CD1c-positive myeloid dendritic cell (primary cell): Measurements from ENCODE around the gene PLA2R1.
A peak's percentile ranks its signal among the peaks of the same experiment; 100 is the strongest.
"Not testable (repeated sequence)": the region's sequence is repeated elsewhere in the genome, so short reads cannot be mapped to it uniquely, and the experiment has no call there.

Source experiments
- DNase-seq: peaks from one replicate; pipeline ENCODE4 v3.0.0-alpha.2; 2016; ENCODE audit errors: extremely low spot score

PLA2R1 gene

DNA sequence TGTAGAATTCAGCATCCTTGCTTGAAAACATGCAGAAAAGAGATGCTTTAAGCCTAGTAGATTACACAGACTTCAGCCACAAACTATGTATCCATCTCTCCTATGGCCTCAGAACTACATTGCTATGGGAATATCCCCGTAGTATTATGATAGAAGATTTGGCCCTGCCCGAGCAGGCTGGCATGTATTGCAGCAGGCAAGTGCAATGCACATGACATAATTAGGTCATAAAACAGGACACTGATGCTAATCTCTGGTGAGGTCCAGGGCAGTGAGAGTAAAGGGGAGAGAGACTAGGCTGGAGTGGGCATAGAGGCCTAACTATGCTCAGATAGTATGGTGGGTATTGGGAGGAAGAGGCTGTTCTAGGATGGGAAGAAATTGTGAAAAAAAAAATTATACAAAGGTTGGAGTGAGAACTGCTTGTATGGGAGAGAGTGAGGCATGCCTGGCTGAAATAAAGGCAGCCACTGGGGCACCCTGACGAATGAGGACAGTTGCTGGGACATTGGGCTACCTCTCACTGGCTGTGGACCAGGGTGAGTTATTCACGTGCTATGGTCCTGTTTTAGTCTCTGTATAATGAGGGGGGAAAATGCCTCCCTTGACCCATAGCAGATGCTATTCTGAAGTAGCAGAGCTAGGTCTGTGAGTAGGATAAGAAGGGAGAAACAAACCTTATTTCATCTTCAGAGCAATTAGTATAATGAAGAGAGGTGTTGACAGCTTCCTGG is 1.6 kb upstream of the PLA2R1 start:
- no peak for DNase-seq

GRCh38 chr2:160063271-160063670 is 856 bp upstream of the PLA2R1 start:
- peak; percentile 2 for DNase-seq

DNA sequence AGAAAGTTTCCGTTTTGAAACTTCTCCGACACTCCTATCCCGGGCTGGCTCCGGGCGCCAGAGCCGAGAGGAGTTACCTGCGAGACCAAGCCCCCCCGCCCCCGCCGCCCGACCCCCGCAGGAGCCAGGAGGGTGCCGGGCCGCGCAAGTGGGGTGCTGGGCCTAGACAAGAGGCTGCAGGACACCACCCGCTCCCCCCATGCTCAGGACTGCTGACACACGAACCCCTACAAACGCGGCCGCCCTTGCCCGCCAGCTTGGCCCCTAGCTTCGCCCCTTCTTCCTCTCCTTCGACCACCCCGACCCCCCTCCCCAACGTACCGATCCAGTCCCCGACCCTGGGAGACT is 497 bp downstream of the PLA2R1 start:
- no peak for DNase-seq

GRCh38 chr2:160061533-160061932 is 882 bp downstream of the PLA2R1 start:
- DNase-seq, result no peak

GRCh38 chr2:160060297-160060696 is 2.1 kb downstream of the PLA2R1 start:
- no peak for DNase-seq

- no peak for DNase-seq
Observed at GRCh38 chr2:160057356-160057755, 5.1 kb downstream of the PLA2R1 start.

DNA sequence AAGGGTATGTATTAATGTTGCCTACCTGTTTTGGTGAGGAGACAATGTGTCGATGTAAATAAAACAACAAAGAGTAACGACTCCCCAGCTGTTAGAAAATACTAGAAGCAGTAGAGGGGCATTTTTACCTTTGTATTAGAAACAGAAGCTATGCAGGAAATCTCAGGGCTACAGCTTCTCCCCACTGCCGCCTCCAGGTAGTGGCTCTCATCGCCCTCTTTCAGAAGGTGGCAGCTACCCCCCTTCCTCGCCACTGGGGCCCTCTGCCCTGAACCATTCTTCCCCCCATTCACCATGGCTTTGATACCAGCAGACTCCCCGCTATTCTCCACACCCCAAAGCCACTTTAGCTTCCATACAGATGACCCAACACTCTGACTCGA is 6.7 kb downstream of the PLA2R1 start:
- no peak for DNase-seq

GRCh38 chr2:160054984-160055725 is 7.3 kb downstream of the PLA2R1 start:
- DNase-seq, result no peak

- DNase-seq, result no peak
Observed at GRCh38 chr2:160053946-160054345, 8.5 kb downstream of the PLA2R1 start.

- DNase-seq, result no peak
Observed at GRCh38 chr2:160052531-160052930, 9.9 kb downstream of the PLA2R1 start.

GRCh38 chr2:160051371-160051800 is 11.0 kb downstream of the PLA2R1 start:
- DNase-seq, result no peak

DNA sequence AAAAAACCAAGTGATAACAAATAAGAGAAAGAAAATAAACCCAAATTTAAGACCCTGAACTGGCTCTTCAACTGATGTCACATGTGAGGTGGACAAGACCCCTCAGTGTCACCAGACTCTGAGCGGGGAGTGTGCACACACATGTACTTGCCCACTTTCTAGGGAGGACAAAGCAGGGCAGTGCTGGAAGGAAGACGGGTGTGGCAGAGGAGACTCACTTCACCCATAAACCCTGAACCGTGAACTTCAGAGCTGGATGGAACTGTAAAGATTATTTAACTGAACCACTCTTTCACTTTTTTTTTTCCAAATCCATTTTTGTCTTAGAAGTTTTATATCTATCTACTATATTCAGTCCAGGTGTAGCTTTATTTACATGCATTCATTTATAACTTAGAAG is 12.3 kb downstream of the PLA2R1 start:
- no peak for DNase-seq

GRCh38 chr2:160045703-160046210 is 16.7 kb downstream of the PLA2R1 start:
- DNase-seq, result no peak

DNA sequence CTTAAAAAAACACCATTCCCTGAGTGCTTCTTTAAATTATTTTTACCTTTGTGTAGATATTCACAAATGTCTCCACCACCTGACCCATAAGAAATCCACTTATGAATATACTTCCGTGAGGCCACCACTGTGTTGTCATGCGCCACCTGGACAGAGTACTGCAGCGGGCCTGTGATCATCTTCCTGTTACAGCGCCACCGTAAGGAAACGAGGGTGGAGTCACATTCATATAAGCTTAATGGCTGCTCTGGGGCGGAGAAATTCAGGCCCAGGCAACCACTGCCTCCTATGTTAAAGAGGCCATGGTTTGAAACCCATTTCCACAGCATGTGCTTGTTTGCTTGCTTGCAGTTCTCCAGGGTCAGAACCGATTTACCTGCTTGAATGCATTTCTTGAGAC is 17.7 kb downstream of the PLA2R1 start:
- no peak for DNase-seq

DNA sequence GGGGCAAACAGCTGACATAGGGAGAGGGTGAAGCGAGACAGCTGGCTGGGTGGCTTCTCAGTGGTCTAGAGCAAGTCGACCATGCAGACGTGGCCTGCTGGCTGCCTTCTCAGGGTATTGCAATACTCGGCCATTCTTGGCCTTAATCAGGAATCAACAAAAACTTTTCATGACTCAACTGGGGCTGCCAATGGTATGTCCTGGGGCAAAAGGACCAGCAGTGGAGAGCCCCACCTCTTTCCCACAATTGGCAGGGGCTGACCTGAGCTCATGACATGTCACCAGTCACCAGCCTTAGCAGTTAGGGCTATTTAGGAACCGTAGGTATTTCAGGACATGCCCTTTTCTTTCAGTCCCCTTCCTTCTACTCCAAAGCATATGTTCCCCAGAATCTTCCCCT is 19.1 kb downstream of the PLA2R1 start:
- no peak for DNase-seq

DNA sequence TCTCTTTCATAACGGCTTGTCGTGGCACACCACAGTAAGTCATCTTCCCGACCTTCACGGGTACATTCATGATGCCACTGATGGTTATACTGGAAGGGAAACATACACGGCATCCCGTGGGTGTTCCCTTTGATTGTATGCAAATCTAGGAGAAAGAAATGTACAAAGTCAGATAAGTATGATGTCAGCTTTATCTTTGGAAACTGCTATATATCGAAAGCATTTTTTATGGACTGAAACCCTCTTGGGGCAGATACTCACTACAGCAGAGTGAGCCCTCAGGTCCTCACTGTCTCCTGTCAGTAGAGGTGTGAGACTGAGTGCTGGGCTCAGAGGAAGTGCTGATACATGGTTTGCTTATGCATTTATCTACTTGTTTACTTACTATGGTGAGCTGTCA is 20.4 kb downstream of the PLA2R1 start:
- no peak for DNase-seq

- DNase-seq, result no peak
Observed at GRCh38 chr2:160041091-160041490, 21.3 kb downstream of the PLA2R1 start.

GRCh38 chr2:160039166-160039903 is 23.1 kb downstream of the PLA2R1 start:
- no peak for DNase-seq

DNA sequence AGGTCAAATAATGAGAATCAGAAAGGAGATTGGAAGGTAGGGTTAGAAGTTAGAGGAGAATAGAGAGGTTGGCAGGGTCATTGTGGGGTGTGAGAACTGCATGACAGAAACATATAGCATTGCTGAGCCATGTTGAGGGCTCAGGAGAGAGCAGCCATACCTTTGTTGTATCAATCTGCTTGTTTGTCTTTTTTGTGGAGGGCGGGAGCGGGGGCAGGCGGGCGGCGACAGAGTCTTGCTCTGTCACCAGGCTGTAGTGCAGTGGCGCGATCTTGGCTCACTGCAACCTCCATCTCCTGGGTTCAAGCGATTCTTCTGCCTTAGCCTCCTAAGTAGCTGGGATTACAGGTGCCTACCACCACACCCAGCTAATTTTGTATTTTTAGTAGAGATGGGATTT is 23.8 kb downstream of the PLA2R1 start:
- not testable (repeated sequence) for DNase-seq

DNA sequence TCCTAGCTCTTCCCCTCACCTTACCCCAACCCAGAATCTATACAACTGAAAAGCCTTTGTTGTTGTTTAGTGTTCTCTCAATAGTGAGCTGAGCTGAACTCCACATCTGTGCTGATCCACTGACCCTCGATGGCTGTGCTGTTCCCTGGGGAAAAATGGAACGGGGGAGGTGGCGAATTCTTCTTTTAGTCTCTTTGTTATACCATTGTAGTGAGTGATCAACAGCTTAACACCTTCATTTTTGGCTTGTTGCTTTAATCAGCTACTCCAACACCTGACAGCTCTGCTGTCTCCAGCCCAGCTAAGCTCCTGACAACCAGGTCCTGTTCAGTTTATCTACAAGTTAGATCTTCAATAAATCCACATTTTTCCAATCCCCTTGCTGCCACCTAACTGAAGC is 25.7 kb downstream of the PLA2R1 start:
- no peak for DNase-seq

DNA sequence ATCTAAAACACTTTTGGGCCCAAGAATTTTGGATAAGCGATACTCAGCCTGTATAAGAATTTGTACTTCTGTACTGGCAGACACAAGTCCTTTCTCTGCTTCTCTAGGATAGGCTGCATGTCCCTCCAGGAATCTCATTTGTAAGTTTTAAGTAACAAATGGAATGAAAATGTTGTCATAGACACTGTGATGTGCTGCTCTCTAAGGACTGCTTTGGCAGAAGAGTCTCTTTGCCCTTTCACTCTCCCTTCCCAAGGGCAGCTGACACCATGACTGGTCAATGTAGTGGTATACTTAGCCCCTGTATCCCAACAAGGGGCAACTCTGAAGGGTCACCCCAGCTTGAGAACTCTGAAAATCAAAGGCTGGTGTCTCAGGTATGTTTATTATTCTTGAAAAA is 27.3 kb downstream of the PLA2R1 start:
- DNase-seq, result no peak

DNA sequence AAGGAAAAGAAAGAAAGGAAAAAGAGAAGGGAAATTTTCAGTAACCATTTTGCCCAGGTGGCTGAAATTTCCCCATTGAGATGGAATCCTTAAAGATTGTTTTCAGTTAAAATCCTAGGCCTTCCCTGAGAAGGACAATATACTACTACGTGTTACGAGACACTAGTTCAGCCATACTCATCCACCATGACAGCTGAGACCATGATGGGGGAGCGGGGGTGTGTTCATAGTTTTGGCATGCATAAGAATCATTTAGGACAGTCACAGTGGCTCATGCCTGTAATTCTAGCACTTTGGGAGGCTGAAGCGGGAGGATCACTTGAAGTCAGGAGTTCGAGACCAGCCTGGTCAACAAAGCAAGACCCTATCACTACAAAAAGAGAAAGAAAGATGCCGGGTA is 28.0 kb downstream of the PLA2R1 start:
- no peak for DNase-seq
